Suprapubic skin (tissue), 4 donors: Measurements from ENCODE around the gene TDRD9. TPM values are rescaled to one million over a fixed set of nuclear protein-coding genes. Genes with fewer than 3 reads are reported as not detected.
"Not testable (repeated sequence)": the region's sequence is repeated elsewhere in the genome, so short reads cannot be mapped to it uniquely, and the experiment has no call there.

Experiments
- DNase-seq, 2 donors: peaks; one replicate each; pipeline ENCODE4 v3.0.0-alpha.2; 2019; ENCODE audit warnings: low spot score in 2 of 2
- H3K27ac ChIP-seq: fragments of 200-600 bp; sonication (generic); one replicate; pipeline ENCODE4 v1.5.1; 2019
- H3K27me3 ChIP-seq: fragments of 200-600 bp; sonication (generic); one replicate; pipeline ENCODE4 v1.5.1; 2019
- H3K36me3 ChIP-seq: fragments of 200-600 bp; sonication (generic); one replicate; pipeline ENCODE4 v1.5.1; 2019
- H3K4me1 ChIP-seq: fragments of 200-600 bp; sonication (generic); one replicate; pipeline ENCODE4 v1.5.1; 2019
- H3K4me3 ChIP-seq: fragments of 200-600 bp; sonication (generic); one replicate; pipeline ENCODE4 v1.5.1; 2019; ENCODE audit warnings: mild to moderate bottlenecking
- H3K9me3 ChIP-seq: fragments of 200-600 bp; sonication (generic); one replicate; pipeline ENCODE4 v1.5.1; 2019
- EP300 ChIP-seq: sonication (generic); formaldehyde crosslinking; IDR thresholded peaks from one replicate; pipeline ENCODE4 v1.6.1; 2017; ENCODE audit warnings: antibody characterized with exemption
- POLR2A ChIP-seq, 2 donors: fragments of 450-650 bp; IDR thresholded peaks; one replicate each; pipeline ENCODE4 v1.6.1; 2017; ENCODE audit warnings: antibody characterized with exemption in 2 of 2, mild to moderate bottlenecking in 2 of 2, moderate library complexity in 2 of 2
- POLR2AphosphoS5 ChIP-seq, 3 donors: sonication (generic); formaldehyde crosslinking; IDR thresholded peaks; one replicate each; pipeline ENCODE4 v1.6.1; 2017; ENCODE audit warnings: antibody characterized with exemption in 3 of 3
- WGBS: methylation state at CpG from one replicate; pipeline ENCODE4 v1.1.5; 2018; 5-methylcytosine and 5-hydroxymethylcytosine counted together
- total RNA-seq, 4 donors: library from RNA; depleted of rRNA; stranded (reverse); fragments of >200 nt; gene quantifications; one replicate each; pipeline ENCODE4 v1.1.0, GENCODE V29; 2016
- TF ChIP-seq, protein P1 (sequence below), 2 donors: fragments of 200-600 bp in 1 of 2; fragments of 450-650 bp in 1 of 2; sonication (generic) in 1 of 2; IDR thresholded peaks; one replicate each; pipeline ENCODE4 v1.5.1; 2016 to 2019; ENCODE audit warnings: antibody characterized with exemption in 2 of 2, mild to moderate bottlenecking in 1 of 2, moderate library complexity in 1 of 2

TDRD9 gene
- total RNA-seq, 4 donors from 2014 or later, result 1.0 to 1.7 TPM; not detected in 2

DNA sequence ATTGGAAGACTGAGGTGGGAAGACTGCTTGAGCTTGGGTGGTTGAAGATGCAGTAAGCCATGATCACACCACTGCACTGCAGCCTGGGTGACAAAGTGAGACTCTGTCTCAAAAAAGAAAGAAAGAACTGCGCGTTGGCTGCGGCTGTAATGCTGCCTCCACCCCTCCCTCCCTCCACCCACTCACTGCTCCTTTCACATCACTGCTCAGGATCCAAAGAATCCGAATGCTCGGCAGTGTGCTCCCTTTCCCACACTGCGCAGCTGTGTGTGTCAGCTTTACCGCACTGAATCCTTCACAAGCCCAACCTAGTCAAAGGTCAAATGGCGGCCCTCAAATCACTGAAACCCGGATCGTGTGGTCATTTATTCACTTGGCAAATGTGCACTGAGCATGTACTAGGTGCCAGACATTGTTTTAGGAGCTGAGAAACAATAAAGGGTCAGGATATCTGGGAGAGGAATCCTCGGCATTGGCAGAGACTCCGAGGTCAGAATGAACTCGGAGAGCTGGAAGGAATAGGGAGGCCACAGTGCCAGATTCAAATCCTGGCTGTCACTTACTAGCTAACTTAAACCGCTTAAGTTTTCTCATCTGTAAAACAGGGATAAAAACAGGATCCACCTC is 11.5 kb upstream of the TDRD9 start:
- Histone ChIP-seq H3K9me3 (no peaks in the 10 kb centered on the region), H3K27me3 (no peaks in the 10 kb centered on the region), H3K4me1 (peaks cover 20% of the 10 kb centered on the region), H3K36me3 (peaks cover 45% of the 10 kb centered on the region), H3K27ac (no peak overlapping the region), H3K4me3 (no peak overlapping the region)
- no peak for TF ChIP-seq EP300
- TF ChIP-seq POLR2A (IDR thresholded peaks at IDR 0.05), result no peak
- TF ChIP-seq, protein P1, sequence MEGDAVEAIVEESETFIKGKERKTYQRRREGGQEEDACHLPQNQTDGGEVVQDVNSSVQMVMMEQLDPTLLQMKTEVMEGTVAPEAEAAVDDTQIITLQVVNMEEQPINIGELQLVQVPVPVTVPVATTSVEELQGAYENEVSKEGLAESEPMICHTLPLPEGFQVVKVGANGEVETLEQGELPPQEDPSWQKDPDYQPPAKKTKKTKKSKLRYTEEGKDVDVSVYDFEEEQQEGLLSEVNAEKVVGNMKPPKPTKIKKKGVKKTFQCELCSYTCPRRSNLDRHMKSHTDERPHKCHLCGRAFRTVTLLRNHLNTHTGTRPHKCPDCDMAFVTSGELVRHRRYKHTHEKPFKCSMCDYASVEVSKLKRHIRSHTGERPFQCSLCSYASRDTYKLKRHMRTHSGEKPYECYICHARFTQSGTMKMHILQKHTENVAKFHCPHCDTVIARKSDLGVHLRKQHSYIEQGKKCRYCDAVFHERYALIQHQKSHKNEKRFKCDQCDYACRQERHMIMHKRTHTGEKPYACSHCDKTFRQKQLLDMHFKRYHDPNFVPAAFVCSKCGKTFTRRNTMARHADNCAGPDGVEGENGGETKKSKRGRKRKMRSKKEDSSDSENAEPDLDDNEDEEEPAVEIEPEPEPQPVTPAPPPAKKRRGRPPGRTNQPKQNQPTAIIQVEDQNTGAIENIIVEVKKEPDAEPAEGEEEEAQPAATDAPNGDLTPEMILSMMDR (IDR thresholded peaks at IDR 0.05), result no peak
- TF ChIP-seq POLR2AphosphoS5 (IDR thresholded peaks at IDR 0.05), result no peak
- DNase-seq, result no peak
- 62% methylated on average over 14 of the region's 14 CpGs for WGBS

DNA sequence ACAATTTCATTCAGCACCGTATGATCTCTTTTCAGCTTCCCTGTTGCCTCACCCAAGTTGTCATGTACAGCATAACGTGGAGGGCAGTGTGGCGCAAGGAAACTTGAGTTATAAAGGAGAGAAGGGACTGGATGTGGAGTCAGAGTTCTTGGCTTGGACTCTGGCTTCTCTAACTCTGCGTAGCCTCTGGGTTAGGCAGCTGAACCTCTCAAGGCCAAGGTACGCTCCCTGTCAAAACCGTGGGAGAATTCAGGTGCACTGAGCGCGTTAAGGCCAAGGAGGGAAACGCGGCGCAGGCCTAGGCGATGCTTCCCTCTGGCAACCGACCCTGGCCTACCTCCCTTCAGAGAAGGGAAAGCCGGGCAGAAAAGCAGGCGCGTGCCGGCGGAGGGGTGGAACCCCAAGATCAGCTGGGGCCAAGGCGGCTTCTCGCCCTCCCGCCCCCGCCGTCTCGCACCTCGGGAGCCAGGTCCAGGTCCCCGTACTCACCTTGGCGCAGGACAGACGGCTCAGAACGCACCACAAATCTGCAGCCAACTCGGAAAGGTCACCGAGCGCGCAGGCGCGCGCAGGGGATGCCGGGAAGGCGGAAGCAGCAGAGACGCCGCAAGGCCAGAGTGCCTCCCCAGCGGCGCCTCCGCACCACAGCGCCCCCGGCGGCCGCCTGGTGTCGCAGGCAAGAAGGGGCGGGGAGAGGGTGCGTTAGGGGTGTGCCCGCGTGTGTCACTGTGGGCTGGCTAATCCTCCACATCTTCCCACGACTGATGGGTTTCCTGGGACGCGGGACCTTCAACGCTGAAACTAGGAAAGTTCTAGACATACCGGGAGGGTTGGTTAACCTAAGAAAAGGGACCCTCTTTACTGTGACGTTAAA is 7.0 kb upstream of the TDRD9 start:
- TF ChIP-seq, protein P1 (IDR thresholded peaks at IDR 0.05), result peak; percentile 94 to 99
- TF ChIP-seq EP300 (no peak), POLR2AphosphoS5 (IDR thresholded peaks at IDR 0.05) (peak in 2 of 3 donors; percentile 38 to 72), POLR2A (IDR thresholded peaks at IDR 0.05) (peak in 1 of 2 donors; percentile 69)
- no peaks in the 10 kb centered on the region for H3K9me3 ChIP-seq
- WGBS, result 0% methylated on average over 20 of the region's 58 CpGs
- peak overlapping the region; percentile 70 for H3K4me3 ChIP-seq
- DNase-seq, result peak; percentile 92
- H3K27me3 ChIP-seq, result peaks cover 6% of the 10 kb centered on the region
- H3K4me1 ChIP-seq, result peaks cover 20% of the 10 kb centered on the region
- H3K36me3 ChIP-seq, result peaks cover 11% of the 10 kb centered on the region
- H3K27ac ChIP-seq, result peak overlapping the region; percentile 77

DNA sequence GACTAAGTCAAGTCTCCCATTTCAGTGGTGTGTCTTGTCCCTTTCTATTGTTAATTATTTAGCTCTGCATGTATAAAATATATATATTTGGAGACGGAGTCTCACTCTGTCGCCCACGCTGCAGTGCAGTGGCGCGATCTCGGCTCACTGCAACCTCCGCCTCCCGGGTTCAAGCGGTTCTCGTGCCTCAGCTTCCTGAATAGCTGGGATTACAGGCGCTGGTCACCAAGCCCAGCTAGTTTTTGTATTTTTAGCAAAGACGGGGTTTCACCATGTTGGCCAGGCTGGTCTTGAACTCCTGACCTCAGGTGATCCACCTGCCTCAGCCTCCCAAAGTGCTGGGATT is 6.4 kb upstream of the TDRD9 start:
- not testable (repeated sequence) for H3K36me3 ChIP-seq, H3K27me3 ChIP-seq, H3K27ac ChIP-seq, H3K4me3 ChIP-seq, H3K9me3 ChIP-seq
- peak in 1 of 2 donors; percentile 29 for DNase-seq
- WGBS, result 73% methylated on average over 12 of the region's 12 CpGs
- H3K4me1 ChIP-seq, result peaks cover 15% of the 10 kb centered on the region

DNA sequence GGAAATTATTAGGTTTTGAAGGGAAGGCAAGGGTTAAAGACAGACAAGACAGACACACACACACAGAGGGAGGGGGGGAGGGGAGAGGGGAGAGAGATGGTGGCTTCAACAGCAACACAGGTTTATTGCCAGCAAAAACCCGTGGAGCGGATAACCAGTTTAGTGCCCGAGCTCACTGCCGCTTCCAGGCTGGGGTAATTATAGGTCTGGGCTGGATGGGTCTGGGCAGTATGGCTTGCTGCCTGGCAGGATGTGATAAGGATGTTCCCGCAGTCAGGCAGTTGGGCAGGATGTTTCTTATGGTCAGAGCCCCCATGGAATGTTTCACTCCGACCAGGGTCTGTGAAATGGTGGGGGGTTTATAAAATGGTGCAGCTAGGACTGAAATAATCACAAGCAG is 4.4 kb upstream of the TDRD9 start:
- Histone ChIP-seq H3K27me3 (peaks cover 16% of the 10 kb centered on the region), H3K4me3 (no peak overlapping the region), H3K9me3 (no peaks in the 10 kb centered on the region), H3K4me1 (peaks cover 14% of the 10 kb centered on the region), H3K27ac (no peak overlapping the region), H3K36me3 (no peaks in the 10 kb centered on the region)
- no peak for TF ChIP-seq POLR2A (IDR thresholded peaks at IDR 0.05)
- TF ChIP-seq POLR2AphosphoS5 (IDR thresholded peaks at IDR 0.05), result no peak
- no peak for TF ChIP-seq EP300
- TF ChIP-seq, protein P1 (IDR thresholded peaks at IDR 0.05), result no peak
- DNase-seq, result peak in 1 of 2 donors; percentile 64
- WGBS, result 5% methylated on average over 6 of the region's 6 CpGs

DNA sequence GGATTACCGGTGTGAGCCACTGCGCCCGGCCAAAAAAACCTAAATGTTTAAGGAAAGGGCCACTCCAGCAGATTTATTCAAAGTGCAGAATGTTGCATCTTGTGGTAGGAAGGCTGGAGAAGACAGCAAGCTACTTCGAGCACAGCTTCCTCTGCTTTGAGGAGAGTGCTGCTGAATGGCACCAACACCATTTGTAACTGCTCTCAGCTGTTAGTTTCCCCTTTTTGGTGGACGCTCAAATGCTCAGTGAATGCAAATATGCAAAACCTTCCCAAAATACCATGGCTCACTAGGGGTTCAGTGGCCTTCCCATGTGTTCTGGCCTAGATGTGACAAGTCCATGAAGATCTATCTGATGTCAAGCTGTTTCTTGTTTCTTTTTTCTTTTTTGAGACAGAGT is 2.9 kb upstream of the TDRD9 start:
- 88% methylated on average over 5 of the region's 5 CpGs for WGBS
- H3K27ac ChIP-seq, result no peak overlapping the region
- H3K4me3 ChIP-seq, result no peak overlapping the region
- H3K36me3 ChIP-seq, result no peaks in the 10 kb centered on the region
- TF ChIP-seq, protein P1 (IDR thresholded peaks at IDR 0.05), result no peak
- no peak for TF ChIP-seq EP300
- H3K4me1 ChIP-seq, result peaks cover 5% of the 10 kb centered on the region
- peak in 1 of 2 donors; percentile 35 for DNase-seq
- H3K9me3 ChIP-seq, result no peaks in the 10 kb centered on the region
- H3K27me3 ChIP-seq, result peaks cover 16% of the 10 kb centered on the region
